ENCODE measurements around the gene ADH6. TPM values are rescaled to one million over a fixed set of nuclear protein-coding genes. Genes with fewer than 3 reads are reported as not detected.

The ADH6 gene
- total and polyA plus RNA-seq, 9 of the 15 experiments (the other 6 are each of a cell fraction or from before 2014, with no cell fraction given): 0.13 TPM; not detected in 8

DNA sequence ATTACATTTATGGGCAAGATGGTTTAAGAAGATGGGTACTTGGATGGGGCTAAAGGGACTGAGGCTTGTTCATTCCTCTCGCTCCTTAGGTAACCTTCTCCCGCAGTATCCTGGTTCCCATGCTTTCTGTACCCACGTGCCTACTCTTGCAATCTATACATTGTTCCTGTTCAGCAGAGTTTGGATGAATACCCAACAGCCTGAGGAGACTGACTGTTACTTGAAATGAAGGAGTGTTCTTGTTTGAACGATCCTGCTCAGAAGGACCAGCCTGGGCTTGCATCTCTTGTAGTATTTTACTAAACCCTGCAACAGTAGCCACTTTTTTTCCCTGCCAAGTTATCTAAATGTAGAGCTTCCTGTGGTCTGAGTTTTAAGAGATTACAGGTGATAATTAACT is 33.7 kb upstream of the ADH6 start:
- Histone ChIP-seq H3K27me3 (ENCODE audit: control insufficient read depth in 2 of 2, insufficient read depth in 2 of 2, low read length in 2 of 2) (no peaks in the 10 kb centered on the region), H3K79me2 (ENCODE audit: control insufficient read depth, insufficient read depth, low read length) (no peaks in the 10 kb centered on the region), H3K9me3 (replicated peaks; ENCODE audit: control insufficient read depth, insufficient read depth, low read depth, low read length) (no peaks in the 10 kb centered on the region), H3K27ac (ENCODE audit: extremely low read depth, low read depth, low read length) (no peak overlapping the region), H4K20me1 (replicated peaks; ENCODE audit: control insufficient read depth, insufficient read depth, low read length) (no peaks in the 10 kb centered on the region), H3K36me3 (ENCODE audit: control insufficient read depth, insufficient read depth, low read length) (no peaks in the 10 kb centered on the region), H3K4me3 (no peak overlapping the region), H2AFZ (ENCODE audit: low read depth, low read length) (no peak overlapping the region), H3K9me1 (ENCODE audit: control insufficient read depth, insufficient read depth, low read length) (no peaks in the 10 kb centered on the region), H3K9ac (ENCODE audit: insufficient read depth in 1 of 2, low read depth in 2 of 2, low read length in 2 of 2) (no peak overlapping the region), H3K4me1 (replicated peaks in 1 of 2; ENCODE audit: control insufficient read depth in 2 of 2, insufficient read depth in 2 of 2, low read length in 2 of 2) (no peaks in the 10 kb centered on the region), H3K4me2 (ENCODE audit: insufficient read depth, low read length) (no peak overlapping the region)
- intact Hi-C loops (cut with micrococcal nuclease) (no loop called here), in situ Hi-C loops (cut with MboI) (no loop called here)
- no TSS peak for BruUV-seq (replicated peaks)
- ChIA-PET POLR2A (interaction anchor here (0.7 kb wide), 1 partner anchor 14 kb away, joined by 3 read pairs; no protein-coding TSS in a partner anchor), CTCF (ENCODE audit: low intra/inter-chr PET ratio) (no interaction called here)
- TF ChIP-seq TEAD4 (IDR thresholded peaks at IDR 0.05; ENCODE audit: low read length): no peak
- no peak for TF ChIP-seq TEAD4 (CRISPR knock-in tag; IDR thresholded peaks at IDR 0.05; ENCODE audit: borderline replicate concordance)
- FAIRE-seq (no peak), DNase-seq (ENCODE audit: extremely low read depth in 1 of 4, low spot score in 3 of 4) (no peak), ATAC-seq (no peak)
- 1% methylated on average over 4 of the region's 4 CpGs for WGBS (ENCODE audit: insufficient coverage, low coverage, missing lambda C conversion rate)

DNA sequence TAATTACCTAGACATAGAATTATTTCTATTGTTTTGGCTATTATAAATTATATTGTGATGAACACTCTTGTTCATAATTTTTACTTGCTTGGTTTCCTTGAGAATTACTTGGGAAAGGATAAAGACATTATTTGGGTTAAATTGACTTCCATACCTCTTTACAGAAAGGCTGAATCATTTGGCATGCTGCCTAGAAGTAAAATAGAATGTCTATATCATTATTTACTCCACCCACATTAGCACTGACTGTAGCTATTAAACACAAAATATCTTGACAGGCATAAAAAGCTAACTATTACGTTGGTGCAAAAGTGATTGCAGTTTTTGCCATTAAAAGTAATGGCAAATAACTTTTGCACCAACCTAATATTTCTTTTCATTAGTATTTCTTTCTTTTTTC is 29.7 kb upstream of the ADH6 start:
- Histone ChIP-seq H3K9ac (ENCODE audit: insufficient read depth in 1 of 2, low read depth in 2 of 2, low read length in 2 of 2) (no peak overlapping the region), H4K20me1 (replicated peaks; ENCODE audit: control insufficient read depth, insufficient read depth, low read length) (no peaks in the 10 kb centered on the region), H3K4me3 (no peak overlapping the region), H2AFZ (ENCODE audit: low read depth, low read length) (no peak overlapping the region), H3K4me1 (replicated peaks in 1 of 2; ENCODE audit: control insufficient read depth in 2 of 2, insufficient read depth in 2 of 2, low read length in 2 of 2) (no peaks in the 10 kb centered on the region), H3K4me2 (ENCODE audit: insufficient read depth, low read length) (no peak overlapping the region), H3K36me3 (ENCODE audit: control insufficient read depth, insufficient read depth, low read length) (no peaks in the 10 kb centered on the region), H3K9me3 (replicated peaks; ENCODE audit: control insufficient read depth, insufficient read depth, low read depth, low read length) (no peaks in the 10 kb centered on the region), H3K79me2 (ENCODE audit: control insufficient read depth, insufficient read depth, low read length) (no peaks in the 10 kb centered on the region), H3K27me3 (ENCODE audit: control insufficient read depth in 2 of 2, insufficient read depth in 2 of 2, low read length in 2 of 2) (no peaks in the 10 kb centered on the region), H3K27ac (ENCODE audit: extremely low read depth, low read depth, low read length) (no peak overlapping the region), H3K9me1 (ENCODE audit: control insufficient read depth, insufficient read depth, low read length) (no peaks in the 10 kb centered on the region)
- DNase-seq (ENCODE audit: extremely low read depth in 1 of 4, low spot score in 3 of 4): no peak
- POLR2A ChIA-PET: interaction anchor here (0.7 kb wide), 1 partner anchor 186 kb away, joined by 3 read pairs; the partner anchor contains the start of gene ADH7
- BruUV-seq (replicated peaks): no TSS peak
- 0% methylated on average over 1 of the region's 1 CpG for WGBS (ENCODE audit: insufficient coverage, low coverage, missing lambda C conversion rate)
- CTCF ChIA-PET (ENCODE audit: low intra/inter-chr PET ratio): interaction anchor here (0.6 kb wide), 1 partner anchor 48 kb away, joined by 3 read pairs; no protein-coding TSS in a partner anchor
- no peak for ATAC-seq
- intact Hi-C loops (cut with micrococcal nuclease) (no loop called here), in situ Hi-C loops (cut with MboI) (no loop called here)
- FAIRE-seq: no peak
- TF ChIP-seq FOXA3 (CRISPR knock-in tag; conservative IDR thresholded peaks at IDR 0.05 in 1 of 2, IDR thresholded peaks at IDR 0.05 in 1 of 2): no peak
- TF ChIP-seq CEBPG (CRISPR knock-in tag; IDR thresholded peaks at IDR 0.05): no peak
- no peak for TF ChIP-seq CEBPG (tag; conservative IDR thresholded peaks at IDR 0.05 in 1 of 2, IDR thresholded peaks at IDR 0.05 in 1 of 2)
- TF ChIP-seq, protein P1, sequence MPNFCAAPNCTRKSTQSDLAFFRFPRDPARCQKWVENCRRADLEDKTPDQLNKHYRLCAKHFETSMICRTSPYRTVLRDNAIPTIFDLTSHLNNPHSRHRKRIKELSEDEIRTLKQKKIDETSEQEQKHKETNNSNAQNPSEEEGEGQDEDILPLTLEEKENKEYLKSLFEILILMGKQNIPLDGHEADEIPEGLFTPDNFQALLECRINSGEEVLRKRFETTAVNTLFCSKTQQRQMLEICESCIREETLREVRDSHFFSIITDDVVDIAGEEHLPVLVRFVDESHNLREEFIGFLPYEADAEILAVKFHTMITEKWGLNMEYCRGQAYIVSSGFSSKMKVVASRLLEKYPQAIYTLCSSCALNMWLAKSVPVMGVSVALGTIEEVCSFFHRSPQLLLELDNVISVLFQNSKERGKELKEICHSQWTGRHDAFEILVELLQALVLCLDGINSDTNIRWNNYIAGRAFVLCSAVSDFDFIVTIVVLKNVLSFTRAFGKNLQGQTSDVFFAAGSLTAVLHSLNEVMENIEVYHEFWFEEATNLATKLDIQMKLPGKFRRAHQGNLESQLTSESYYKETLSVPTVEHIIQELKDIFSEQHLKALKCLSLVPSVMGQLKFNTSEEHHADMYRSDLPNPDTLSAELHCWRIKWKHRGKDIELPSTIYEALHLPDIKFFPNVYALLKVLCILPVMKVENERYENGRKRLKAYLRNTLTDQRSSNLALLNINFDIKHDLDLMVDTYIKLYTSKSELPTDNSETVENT (CRISPR knock-in tag; IDR thresholded peaks at IDR 0.05): no peak
- TF ChIP-seq, protein P2, sequence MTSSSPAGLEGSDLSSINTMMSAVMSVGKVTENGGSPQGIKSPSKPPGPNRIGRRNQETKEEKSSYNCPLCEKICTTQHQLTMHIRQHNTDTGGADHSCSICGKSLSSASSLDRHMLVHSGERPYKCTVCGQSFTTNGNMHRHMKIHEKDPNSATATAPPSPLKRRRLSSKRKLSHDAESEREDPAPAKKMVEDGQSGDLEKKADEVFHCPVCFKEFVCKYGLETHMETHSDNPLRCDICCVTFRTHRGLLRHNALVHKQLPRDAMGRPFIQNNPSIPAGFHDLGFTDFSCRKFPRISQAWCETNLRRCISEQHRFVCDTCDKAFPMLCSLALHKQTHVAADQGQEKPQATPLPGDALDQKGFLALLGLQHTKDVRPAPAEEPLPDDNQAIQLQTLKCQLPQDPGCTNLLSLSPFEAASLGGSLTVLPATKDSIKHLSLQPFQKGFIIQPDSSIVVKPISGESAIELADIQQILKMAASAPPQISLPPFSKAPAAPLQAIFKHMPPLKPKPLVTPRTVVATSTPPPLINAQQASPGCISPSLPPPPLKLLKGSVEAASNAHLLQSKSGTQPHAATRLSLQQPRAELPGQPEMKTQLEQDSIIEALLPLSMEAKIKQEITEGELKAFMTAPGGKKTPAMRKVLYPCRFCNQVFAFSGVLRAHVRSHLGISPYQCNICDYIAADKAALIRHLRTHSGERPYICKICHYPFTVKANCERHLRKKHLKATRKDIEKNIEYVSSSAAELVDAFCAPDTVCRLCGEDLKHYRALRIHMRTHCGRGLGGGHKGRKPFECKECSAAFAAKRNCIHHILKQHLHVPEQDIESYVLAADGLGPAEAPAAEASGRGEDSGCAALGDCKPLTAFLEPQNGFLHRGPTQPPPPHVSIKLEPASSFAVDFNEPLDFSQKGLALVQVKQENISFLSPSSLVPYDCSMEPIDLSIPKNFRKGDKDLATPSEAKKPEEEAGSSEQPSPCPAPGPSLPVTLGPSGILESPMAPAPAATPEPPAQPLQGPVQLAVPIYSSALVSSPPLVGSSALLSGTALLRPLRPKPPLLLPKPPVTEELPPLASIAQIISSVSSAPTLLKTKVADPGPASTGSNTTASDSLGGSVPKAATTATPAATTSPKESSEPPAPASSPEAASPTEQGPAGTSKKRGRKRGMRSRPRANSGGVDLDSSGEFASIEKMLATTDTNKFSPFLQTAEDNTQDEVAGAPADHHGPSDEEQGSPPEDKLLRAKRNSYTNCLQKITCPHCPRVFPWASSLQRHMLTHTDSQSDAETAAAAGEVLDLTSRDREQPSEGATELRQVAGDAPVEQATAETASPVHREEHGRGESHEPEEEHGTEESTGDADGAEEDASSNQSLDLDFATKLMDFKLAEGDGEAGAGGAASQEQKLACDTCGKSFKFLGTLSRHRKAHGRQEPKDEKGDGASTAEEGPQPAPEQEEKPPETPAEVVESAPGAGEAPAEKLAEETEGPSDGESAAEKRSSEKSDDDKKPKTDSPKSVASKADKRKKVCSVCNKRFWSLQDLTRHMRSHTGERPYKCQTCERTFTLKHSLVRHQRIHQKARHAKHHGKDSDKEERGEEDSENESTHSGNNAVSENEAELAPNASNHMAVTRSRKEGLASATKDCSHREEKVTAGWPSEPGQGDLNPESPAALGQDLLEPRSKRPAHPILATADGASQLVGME (CRISPR knock-in tag; IDR thresholded peaks at IDR 0.05): no peak
- no peak for TF ChIP-seq EP400 (IDR thresholded peaks at IDR 0.05)

Data from K562 (cell line).